Esophagus (tissue), 2 donors: Measurements from ENCODE around the gene MRPS26. TPM values are rescaled to one million over a fixed set of nuclear protein-coding genes. Genes with fewer than 3 reads are reported as not detected.

Source experiments
- H3K27ac ChIP-seq, 2 donors: one replicate each; pipeline ENCODE4 v1.5.1; 2013; ENCODE audit warnings: low read depth in 2 of 2, mild to moderate bottlenecking in 2 of 2, inconsistent platforms in 1 of 2, low read length in 1 of 2, moderate library complexity in 1 of 2
- H3K27me3 ChIP-seq, 2 donors: one replicate each; pipeline ENCODE4 v1.6.1; 2013; ENCODE audit warnings: low read length in 2 of 2, control low read depth in 1 of 2, mild to moderate bottlenecking in 1 of 2; ENCODE audit not compliant: insufficient read depth in 2 of 2, control insufficient read depth in 1 of 2
- H3K36me3 ChIP-seq, 2 donors: one replicate each; pipeline ENCODE4 v1.6.1; 2013; ENCODE audit warnings: low read length in 1 of 2; ENCODE audit not compliant: control insufficient read depth in 2 of 2, insufficient read depth in 2 of 2
- H3K4me1 ChIP-seq, 2 donors: one replicate each; pipeline ENCODE4 v1.6.1; 2013; ENCODE audit warnings: low read length in 1 of 2; ENCODE audit not compliant: control insufficient read depth in 2 of 2, insufficient read depth in 2 of 2
- H3K4me3 ChIP-seq, 2 donors: one replicate each; pipeline ENCODE4 v1.5.1; 2013; ENCODE audit warnings: low read length in 2 of 2, mild to moderate bottlenecking in 2 of 2, low read depth in 1 of 2, moderate library complexity in 1 of 2
- H3K9me3 ChIP-seq, 2 donors: one replicate each; pipeline ENCODE4 v1.6.1; 2013; ENCODE audit warnings: mild to moderate bottlenecking in 2 of 2, low read depth in 1 of 2, low read length in 1 of 2, moderate library complexity in 1 of 2; ENCODE audit not compliant: control insufficient read depth in 2 of 2, insufficient read depth in 1 of 2
- WGBS, 2 donors: extraction: QIAGEN DNeasy Blood & Tissue Kit; methylation state at CpG; one replicate each; pipeline ENCODE4 v1.1.7; 2013; 5-methylcytosine and 5-hydroxymethylcytosine counted together
- polyA plus RNA-seq, 2 donors: library from polyadenylated mRNA; stranded (reverse); fragments of 200-250 nt; gene quantifications; one replicate each; pipeline ENCODE4 v1.2.3, GENCODE V29; 2013
- donor health status: healthy with polysubstance abuse.
- donor health status: Bipolar disorder and iron deficiency.

Gene MRPS26
- polyA plus RNA-seq, 2 donors = 57.2 to 67.1 TPM

DNA sequence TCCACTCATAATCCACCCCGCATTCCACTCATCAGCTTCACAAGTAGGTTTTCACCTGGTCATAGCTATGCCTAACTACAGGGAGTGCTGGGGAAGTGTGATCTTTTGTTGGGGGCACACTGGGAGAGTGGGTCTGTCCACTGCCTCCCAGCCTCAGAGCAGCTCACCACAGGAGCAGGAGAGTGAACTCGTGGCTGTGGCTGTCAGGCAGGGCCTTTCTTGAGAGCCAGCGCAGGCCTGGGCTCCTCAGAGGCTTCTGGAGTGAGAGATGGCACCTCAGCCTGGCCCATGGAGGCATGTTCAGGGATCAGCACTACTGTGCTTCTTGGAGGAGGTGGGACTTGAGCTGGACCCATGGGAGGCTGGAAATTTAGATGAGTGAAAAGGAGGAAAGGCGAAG, 6.4 kb upstream of the MRPS26 start:
- Histone ChIP-seq H3K36me3 (peaks cover 24 to 34% of the 10 kb centered on the region in 2 donors), H3K9me3 (no peaks in the 10 kb centered on the region), H3K4me3 (no peak overlapping the region), H3K4me1 (no peaks in the 10 kb centered on the region), H3K27ac (no peak overlapping the region), H3K27me3 (no peaks in the 10 kb centered on the region)
- 77 to 88% methylated on average over 4 of the region's 4 CpGs for WGBS, 2 donors

DNA sequence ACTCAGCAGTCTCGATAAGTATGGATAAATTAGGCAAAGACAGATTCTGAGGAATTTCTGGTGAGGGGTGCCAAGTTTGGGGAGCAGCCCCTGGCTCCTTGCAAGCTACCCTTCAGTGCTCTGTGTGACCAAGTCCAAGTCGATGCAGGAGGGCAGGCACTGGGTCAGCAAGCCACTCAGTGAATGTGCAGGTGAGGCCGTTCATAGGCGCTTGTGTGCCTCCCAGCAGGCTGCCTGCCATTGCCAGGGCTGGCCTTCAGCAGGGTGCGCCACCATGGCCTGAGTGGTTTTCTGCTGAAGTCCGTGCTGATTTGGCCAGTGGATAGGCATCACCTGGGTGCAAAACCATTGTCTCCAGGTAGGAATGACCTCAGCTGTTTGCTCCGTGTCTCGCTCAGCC, 5.8 kb upstream of the MRPS26 start:
- H3K4me1 ChIP-seq = peaks cover 0 to 2% of the 10 kb centered on the region in 2 donors
- H3K27me3 ChIP-seq = no peaks in the 10 kb centered on the region
- 89 to 93% methylated on average over 8 of the region's 8 CpGs for WGBS, 2 donors
- peaks cover 24 to 31% of the 10 kb centered on the region in 2 donors for H3K36me3 ChIP-seq
- no peaks in the 10 kb centered on the region for H3K9me3 ChIP-seq
- H3K4me3 ChIP-seq = no peak overlapping the region
- H3K27ac ChIP-seq = no peak overlapping the region

DNA sequence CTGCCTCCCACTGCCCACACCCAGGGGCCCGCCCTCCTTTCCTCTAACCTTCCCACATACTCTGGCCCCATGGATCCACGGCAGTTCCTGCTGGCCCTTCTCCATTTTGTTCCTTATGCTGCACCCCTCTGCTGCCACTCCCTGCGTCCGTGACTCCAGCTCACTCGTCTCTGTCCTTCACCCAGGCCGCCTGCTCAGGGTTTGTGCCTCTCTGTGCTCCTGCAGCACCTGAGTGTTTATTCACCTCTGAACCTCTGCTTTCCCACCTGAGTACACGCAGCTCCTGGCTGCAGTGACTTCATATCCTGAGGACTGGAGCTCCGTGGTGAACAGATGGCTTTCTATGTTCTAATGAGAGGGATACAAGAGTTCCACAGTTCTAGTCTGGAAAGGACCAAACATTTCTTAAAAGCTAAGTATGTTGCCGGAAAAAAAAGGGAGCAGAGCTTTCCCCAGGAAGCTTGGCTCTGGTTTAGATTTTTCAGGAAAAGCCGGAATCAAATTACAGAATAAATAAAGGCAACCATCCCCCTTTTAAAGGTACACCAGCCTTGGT, 3.9 kb upstream of the MRPS26 start:
- WGBS, 2 donors = 45 to 47% methylated on average over 10 of the region's 10 CpGs
- Histone ChIP-seq H3K36me3 (peaks cover 13 to 14% of the 10 kb centered on the region in 2 donors), H3K4me1 (peaks cover 0 to 4% of the 10 kb centered on the region in 2 donors), H3K4me3 (no peak overlapping the region), H3K9me3 (no peaks in the 10 kb centered on the region), H3K27me3 (no peaks in the 10 kb centered on the region), H3K27ac (peak overlapping the region; percentile 22 to 45)

DNA sequence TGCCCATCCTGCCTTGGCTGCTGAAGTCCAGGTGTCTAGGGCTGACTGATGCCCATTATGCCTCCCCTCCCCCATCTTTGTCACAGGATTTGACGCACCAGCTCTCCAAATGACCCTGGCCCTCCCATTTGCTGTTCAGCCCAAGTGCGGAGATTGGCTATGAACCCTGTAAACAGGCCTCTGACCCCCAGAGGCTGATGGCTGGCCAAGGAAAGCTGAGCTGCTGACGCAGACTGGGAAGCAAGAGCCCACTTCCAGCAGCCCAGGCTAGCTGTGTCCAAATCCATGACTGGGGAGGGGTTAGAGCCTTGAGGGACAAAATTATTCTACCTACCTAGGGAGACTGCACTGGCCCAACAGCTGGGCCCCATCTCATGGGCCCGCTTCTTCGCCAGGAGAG, 3.2 kb upstream of the MRPS26 start:
- peaks cover 6 to 8% of the 10 kb centered on the region in 2 donors for H3K36me3 ChIP-seq
- H3K4me3 ChIP-seq = no peak overlapping the region
- H3K27me3 ChIP-seq = no peaks in the 10 kb centered on the region
- peak overlapping the region in 1 of 2 donors; percentile 27 for H3K27ac ChIP-seq
- H3K9me3 ChIP-seq = no peaks in the 10 kb centered on the region
- peaks cover 0 to 4% of the 10 kb centered on the region in 2 donors for H3K4me1 ChIP-seq
- 87% methylated on average over 5 of the region's 5 CpGs for WGBS, 2 donors

DNA sequence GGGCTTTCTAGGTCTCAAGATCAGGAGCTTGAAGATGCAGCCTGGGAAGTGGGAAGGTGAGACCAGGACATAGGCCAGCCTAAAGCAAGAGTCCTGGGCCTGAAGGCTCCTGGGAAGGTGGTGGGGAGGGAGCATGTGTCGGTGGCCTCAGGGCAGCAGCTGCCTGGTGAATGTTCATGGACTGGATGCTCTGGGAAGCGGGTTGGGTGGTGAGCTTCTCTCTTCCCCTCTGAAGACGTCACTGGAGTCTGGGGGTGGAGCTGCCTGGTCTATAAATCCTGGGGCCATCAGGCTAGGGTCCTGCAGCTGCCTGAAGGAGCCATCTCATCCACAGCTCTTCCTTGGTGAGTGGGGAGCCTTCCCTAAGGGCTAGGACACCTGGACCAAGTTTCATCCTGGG, 2.5 kb upstream of the MRPS26 start, which contains the start of gene GNRH2:
Gene GNRH2, plus strand, starts transcription at position 301 of the 400 bp plus-strand sequence. CDS start 793 bp downstream, outside the sequence.
- 79 to 95% methylated on average over 2 to 3 of the region's 3 CpGs for WGBS, 2 donors
- Histone ChIP-seq H3K4me1 (peaks cover 0 to 4% of the 10 kb centered on the region in 2 donors), H3K4me3 (no peak within 1 kb of the TSS), H3K27me3 (no peaks in the 10 kb centered on the region), H3K27ac (peak within 1 kb of the TSS in 1 of 2 donors; percentile 27), H3K9me3 (no peaks in the 10 kb centered on the region), H3K36me3 (peaks cover 5 to 9% of the 10 kb centered on the region in 2 donors)

DNA sequence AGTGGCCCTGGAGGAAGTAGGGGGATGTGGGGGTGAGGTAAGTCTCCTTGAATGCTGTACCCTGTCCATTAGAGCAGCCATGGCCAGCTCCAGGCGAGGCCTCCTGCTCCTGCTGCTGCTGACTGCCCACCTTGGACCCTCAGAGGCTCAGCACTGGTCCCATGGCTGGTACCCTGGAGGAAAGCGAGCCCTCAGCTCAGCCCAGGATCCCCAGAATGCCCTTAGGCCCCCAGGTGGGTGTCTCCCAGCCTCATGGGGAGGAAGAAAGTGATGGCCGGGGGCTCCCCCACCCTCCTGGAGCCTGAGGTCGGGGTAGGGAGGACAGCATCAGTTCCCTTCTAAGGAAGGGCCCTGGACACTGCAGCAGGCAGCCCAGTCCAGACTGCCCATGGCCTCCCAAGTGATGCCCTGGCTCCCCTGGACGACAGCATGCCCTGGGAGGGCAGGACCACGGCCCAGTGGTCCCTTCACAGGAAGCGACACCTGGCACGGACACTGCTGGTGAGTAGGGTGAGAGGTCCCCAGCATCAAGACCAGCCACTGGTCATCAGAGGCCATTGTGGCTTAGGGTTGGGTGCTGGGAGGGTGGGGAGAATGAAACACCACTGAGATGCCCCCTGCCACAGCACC, 1.4 kb upstream of the MRPS26 start:
- Histone ChIP-seq H3K27me3 (no peaks in the 10 kb centered on the region), H3K27ac (no peak overlapping the region), H3K4me1 (peaks cover 0 to 4% of the 10 kb centered on the region in 2 donors), H3K36me3 (peaks cover 5 to 10% of the 10 kb centered on the region in 2 donors), H3K4me3 (no peak overlapping the region), H3K9me3 (no peaks in the 10 kb centered on the region)
- 94 to 96% methylated on average over 8 of the region's 8 CpGs for WGBS, 2 donors

DNA sequence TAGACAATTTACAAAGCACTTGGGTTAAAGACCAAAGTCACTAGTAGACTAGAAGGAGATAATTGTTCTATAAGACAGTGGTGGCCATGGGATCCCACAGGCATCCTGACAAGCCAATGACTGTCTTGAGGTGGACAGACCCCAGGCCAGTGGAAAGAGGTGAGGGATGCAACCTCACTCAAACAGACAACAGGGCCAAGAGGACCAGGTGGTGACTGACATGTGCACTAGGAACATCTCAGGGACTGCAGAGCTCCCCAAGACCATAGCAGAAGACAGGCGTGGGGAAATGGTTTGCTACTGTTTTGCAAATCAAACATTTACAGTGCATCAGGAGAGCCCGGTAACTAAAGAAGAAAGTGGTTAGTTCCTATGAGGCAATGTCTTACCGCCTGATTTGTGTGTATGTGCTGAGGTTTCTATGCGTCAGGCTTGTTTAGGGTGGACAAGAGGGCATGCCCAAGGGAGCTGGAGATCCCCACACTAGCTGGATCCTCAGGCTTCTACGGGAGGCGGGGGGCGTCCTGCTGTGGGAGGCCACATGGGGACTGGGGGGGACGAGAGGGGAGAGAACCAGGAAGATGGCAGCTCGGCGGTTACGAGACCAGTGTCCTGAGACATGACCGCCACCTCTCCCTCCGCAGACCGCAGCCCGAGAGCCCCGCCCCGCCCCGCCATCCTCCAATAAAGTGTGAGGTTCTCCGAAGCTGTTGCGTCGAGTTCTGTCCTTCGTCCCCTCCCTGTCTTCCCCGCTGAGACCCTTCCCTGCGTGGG, 623 bp upstream of the MRPS26 start:
- peak overlapping the region; percentile 84 to 93 for H3K4me3 ChIP-seq
- H3K27me3 ChIP-seq = no peaks in the 10 kb centered on the region
- H3K4me1 ChIP-seq = peaks cover 0 to 4% of the 10 kb centered on the region in 2 donors
- WGBS, 2 donors = 2% methylated on average over 23 to 24 of the region's 24 CpGs
- H3K27ac ChIP-seq = peak overlapping the region; percentile 86 to 91
- peaks cover under 1 to 13% of the 10 kb centered on the region in 2 donors for H3K36me3 ChIP-seq
- no peaks in the 10 kb centered on the region for H3K9me3 ChIP-seq

DNA sequence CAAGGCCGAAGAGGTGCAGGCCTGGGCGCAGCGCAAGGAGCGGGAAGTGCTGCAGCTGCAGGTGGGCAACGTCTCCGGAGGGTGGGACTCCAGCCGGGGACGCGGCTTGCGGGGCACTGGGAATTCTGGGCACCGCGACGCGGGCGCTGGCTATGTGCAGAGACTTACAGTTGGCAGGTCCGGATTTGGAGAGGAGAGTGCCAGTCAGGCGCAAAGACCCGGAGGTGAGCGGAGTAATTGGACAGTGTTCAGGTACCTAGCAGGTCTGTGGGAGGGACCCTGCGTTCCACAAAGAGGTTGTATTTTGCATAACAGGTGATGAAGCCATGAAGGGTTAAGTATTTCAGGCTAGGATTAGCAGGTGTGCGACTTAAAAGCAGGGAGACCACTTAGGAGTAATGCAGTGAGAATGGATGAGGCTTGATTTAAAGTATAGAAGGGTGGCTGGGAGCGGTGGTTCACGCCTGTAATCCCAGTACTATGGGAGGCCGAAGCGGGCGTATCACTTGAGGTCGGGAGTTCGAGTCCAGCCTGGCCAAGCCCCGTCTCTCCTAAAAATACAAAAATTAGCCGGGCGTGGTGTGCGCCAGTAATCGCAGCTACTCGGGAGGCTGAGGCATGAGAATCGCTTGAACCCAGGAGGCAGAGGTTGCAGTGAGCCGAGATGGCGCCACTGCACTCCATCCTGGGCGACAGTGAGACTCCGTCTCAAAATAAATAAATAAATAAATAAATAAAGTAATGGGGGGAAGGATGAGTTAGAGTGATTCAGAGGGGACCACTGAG, 1.0 kb downstream of the MRPS26 start:
- Histone ChIP-seq H3K36me3 (peaks cover 0 to 13% of the 10 kb centered on the region in 2 donors), H3K4me3 (peak overlapping the region; percentile 84 to 93), H3K9me3 (no peaks in the 10 kb centered on the region), H3K27me3 (no peaks in the 10 kb centered on the region), H3K4me1 (peaks cover 0 to 4% of the 10 kb centered on the region in 2 donors), H3K27ac (peak overlapping the region; percentile 86 to 91)
- 30 to 34% methylated on average over 39 of the region's 39 CpGs for WGBS, 2 donors
